Heart left ventricle (tissue), 16 donors: ENCODE results near the gene SHROOM2. TPM values are rescaled to one million over a fixed set of nuclear protein-coding genes. Genes with fewer than 3 reads are reported as not detected.

Source experiments
- ATAC-seq, 4 donors: fragments of 200-7000 bp; cut with Tn5 transposase; one replicate each; pipeline ENCODE4 v1.9.1; 2020 to 2022; ENCODE audit warnings: moderate library complexity in 4 of 4, mild to moderate bottlenecking in 3 of 4, moderate number of reproducible peaks in 1 of 4
- DNase-seq, 5 donors: peaks; one replicate each; pipeline ENCODE4 v3.0.0-alpha.2; 2020
- H3K27ac ChIP-seq, 12 donors: fragments of 200-600 bp; sonication (generic) in 4 of 12; one replicate each; pipeline versions ENCODE4 v1.5.0 to v1.8.0; 2016 to 2022; ENCODE audit warnings: mild to moderate bottlenecking in 2 of 12
- H3K27me3 ChIP-seq, 9 donors: fragments of 200-600 bp; sonication (generic) in 2 of 9; one replicate each; pipeline versions ENCODE4 v1.5.1 to v1.8.0; 2016 to 2022; ENCODE audit warnings: mild to moderate bottlenecking in 3 of 9
- H3K36me3 ChIP-seq, 9 donors: fragments of 200-600 bp; sonication (generic) in 2 of 9; one replicate each; pipeline versions ENCODE4 v1.5.0 to v1.8.0; 2018 to 2022; ENCODE audit warnings: mild to moderate bottlenecking in 2 of 9
- H3K4me1 ChIP-seq, 12 donors: fragments of 200-600 bp; sonication (generic) in 4 of 12; one replicate each; pipeline versions ENCODE4 v1.5.0 to v1.8.0; 2016 to 2022; ENCODE audit warnings: mild to moderate bottlenecking in 3 of 12
- H3K4me3 ChIP-seq, 12 donors: fragments of 200-600 bp; sonication (generic) in 4 of 12; one replicate each; pipeline versions ENCODE4 v1.5.0 to v1.8.0; 2017 to 2022; ENCODE audit warnings: mild to moderate bottlenecking in 9 of 12, moderate library complexity in 4 of 12
- H3K9me3 ChIP-seq, 12 donors: fragments of 200-600 bp; sonication (generic) in 4 of 12; one replicate each; pipeline versions ENCODE4 v1.5.0 to v1.8.0; 2016 to 2022; ENCODE audit warnings: mild to moderate bottlenecking in 1 of 12
- POLR2A ChIP-seq, 2 donors: fragments of 450-650 bp; IDR thresholded peaks; one replicate each; pipeline ENCODE4 v1.6.1; 2017; ENCODE audit warnings: antibody characterized with exemption in 2 of 2, mild to moderate bottlenecking in 2 of 2, moderate library complexity in 2 of 2
- WGBS, 4 donors: extraction: QIAGEN DNeasy Blood & Tissue Kit in 2 of 4; methylation state at CpG; one replicate each; pipeline versions ENCODE4 v1.1.5 to v1.1.7; 2013 to 2018; 5-methylcytosine and 5-hydroxymethylcytosine counted together
- intact Hi-C, 10 donors: fragments of 100-400 bp; cut with DNase I; formaldehyde crosslinking; loops; one replicate each; pipeline versions ENCODE4 v1.11.1 to v1.14.2; 2022
- polyA plus RNA-seq, 2 donors: library from polyadenylated mRNA; stranded (reverse); fragments of 200-250 nt; gene quantifications; one replicate each; pipeline ENCODE4 v1.2.3, GENCODE V29; 2013
- total RNA-seq, 9 donors: library from RNA; depleted of rRNA in 2 of 9; stranded (reverse); fragments of >200 nt in 2 of 9; fragmentation: NEBNext Ultra II Directional in 3 of 9; extraction: Animal tissue kit (Norgen Biotek cat#: 25700) in 3 of 9; gene quantifications; one replicate each; pipeline versions ENCODE4 v1.1.0 to v1.2.4, GENCODE V29; 2016 to 2023
- TF ChIP-seq, protein P1 (sequence below), 12 donors: fragments of 200-600 bp; sonication (generic) in 4 of 12; IDR thresholded peaks; one replicate each; pipeline versions ENCODE4 v1.5.0 to v1.8.0; 2018 to 2022; ENCODE audit warnings: antibody characterized with exemption in 12 of 12, mild to moderate bottlenecking in 5 of 12
- donor health status: ischemic (EF 13 %, LVEDD 7.1; RV severe dilation, severe dysfunction).
- donor health status: healthy with polysubstance abuse.
- donor health status: DM: no; HTN: yes; CAD: no.
- donor health status: DM: no; HTN: no; CAD: no.
- donor health status: ischemic (EF 25% LVEDD 6.9; RV normal size, moderate dysfunction).
- donor health status: ischemic (EF 25% LVEDD 5.7; RV mildly dilated, moderate dysfunction).
- donor health status: healthy.
- donor health status: DM: yes; HTN: yes; CAD: no.
- donor health status: ischemic (EF 35%, LVEDD 5.7; RV mildly dilated, moderate dysfunction).
- donor health status: nonischemic (EF 11% LVEDD 7.7; RV severe dilation, severe dysfunction).
- donor health status: DM: yes; HTN: yes; CAD: no.
- donor health status: PGD.
- donor health status: ischemic (EF 29% LVEDD 5.4; RV normal size, mild dysfunction).
- donor health status: nonischemic (EF 23%, LVEDD 6.1; RV moderate dilation, normal function).

SHROOM2 gene
- total and polyA plus RNA-seq, 11 donors = 0.38 to 1.7 (median 0.83) TPM

DNA sequence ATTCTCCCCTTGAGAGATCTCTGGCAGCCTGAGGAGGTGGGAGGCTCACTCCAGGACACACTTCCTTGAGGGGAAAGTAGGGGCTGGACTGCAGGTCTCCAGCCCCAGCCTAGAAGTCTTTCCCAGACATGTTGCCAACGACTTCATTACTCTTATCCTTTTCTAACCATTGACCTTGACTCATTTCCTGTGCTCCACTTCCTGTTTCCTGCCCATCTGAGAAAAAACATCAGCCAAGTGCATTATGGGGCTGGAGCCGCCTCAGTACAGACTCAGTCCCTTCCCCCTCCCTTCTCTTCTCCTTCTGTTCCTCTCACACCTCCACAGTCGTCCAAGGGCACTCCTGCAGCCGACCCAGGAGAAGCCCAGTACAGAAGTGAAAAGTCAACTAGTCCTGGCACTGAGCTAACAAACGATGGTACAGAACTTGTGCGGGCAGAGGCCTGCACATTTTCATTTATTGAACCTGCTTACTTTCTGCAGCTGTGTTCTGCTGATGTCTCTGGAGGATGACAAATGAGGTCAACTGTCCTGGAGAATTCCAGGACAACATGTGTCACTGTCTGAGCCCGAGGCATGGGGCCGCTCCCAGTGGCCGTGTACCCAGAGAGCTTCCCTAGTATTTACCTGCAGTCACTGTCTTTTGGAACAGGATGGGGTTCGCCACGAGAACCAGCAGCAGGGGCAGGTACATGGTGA, 40.7 kb upstream of the SHROOM2 start:
- TF ChIP-seq, protein P1, sequence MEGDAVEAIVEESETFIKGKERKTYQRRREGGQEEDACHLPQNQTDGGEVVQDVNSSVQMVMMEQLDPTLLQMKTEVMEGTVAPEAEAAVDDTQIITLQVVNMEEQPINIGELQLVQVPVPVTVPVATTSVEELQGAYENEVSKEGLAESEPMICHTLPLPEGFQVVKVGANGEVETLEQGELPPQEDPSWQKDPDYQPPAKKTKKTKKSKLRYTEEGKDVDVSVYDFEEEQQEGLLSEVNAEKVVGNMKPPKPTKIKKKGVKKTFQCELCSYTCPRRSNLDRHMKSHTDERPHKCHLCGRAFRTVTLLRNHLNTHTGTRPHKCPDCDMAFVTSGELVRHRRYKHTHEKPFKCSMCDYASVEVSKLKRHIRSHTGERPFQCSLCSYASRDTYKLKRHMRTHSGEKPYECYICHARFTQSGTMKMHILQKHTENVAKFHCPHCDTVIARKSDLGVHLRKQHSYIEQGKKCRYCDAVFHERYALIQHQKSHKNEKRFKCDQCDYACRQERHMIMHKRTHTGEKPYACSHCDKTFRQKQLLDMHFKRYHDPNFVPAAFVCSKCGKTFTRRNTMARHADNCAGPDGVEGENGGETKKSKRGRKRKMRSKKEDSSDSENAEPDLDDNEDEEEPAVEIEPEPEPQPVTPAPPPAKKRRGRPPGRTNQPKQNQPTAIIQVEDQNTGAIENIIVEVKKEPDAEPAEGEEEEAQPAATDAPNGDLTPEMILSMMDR (IDR thresholded peaks at IDR 0.05) = no peak
- no peak for TF ChIP-seq POLR2A (IDR thresholded peaks at IDR 0.05)
- Histone ChIP-seq H3K27ac (peak overlapping the region in 10 of 12 donors; percentile 14 to 69 (median 50)), H3K4me3 (no peak overlapping the region), H3K4me1 (peaks cover 0 to 4% (median 0%) of the 10 kb centered on the region in 12 donors), H3K9me3 (peaks cover 0 to 4% (median 0%) of the 10 kb centered on the region in 12 donors), H3K27me3 (no peaks in the 10 kb centered on the region), H3K36me3 (no peaks in the 10 kb centered on the region)
- DNase-seq (peak in 2 of 5 donors; percentile 15 to 27), ATAC-seq (peak; percentile 42 to 94 (median 76))
- intact Hi-C loops = no loop called here
- 52 to 69% (median 61%) methylated on average over 11 of the region's 11 CpGs for WGBS, 4 donors

DNA sequence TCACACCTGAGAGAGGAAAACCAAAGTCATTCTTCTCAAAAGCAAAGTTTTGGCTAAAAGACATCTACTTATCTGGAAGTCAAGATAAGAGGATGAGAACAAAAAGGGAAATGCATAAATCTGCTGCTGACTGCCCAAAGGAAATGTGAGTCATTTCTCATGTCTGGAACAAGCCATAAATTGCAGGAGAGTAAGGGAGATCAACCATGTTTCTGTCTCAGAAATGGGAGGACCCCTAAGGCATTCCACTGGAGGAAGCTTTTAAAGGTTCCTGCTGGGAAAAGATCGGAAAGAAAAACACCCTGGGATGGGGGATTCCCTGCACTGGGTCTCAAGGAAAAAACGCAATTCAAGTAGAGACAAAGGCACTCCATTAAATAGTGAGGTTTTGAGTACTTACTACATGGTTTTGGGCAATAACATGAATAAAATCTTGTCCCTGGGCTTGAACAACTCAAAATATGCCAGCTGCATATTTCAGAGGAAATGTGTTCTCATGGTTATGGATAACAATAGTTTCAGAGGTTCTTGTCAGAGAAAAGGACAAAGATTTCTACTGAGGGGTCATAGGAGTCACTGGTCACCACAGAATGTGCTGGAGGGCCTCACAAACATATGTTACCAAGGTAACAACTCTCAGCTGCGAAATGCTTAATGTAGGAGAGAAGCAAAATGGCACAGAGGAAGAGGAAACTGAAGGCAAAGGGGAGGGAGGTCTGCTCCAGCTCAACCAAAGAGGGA, 39.9 kb upstream of the SHROOM2 start:
- ATAC-seq (peak in 3 of 4 donors; percentile 45 to 77 (median 70)), DNase-seq (no peak)
- Histone ChIP-seq H3K4me3 (no peak overlapping the region), H3K27ac (peak overlapping the region in 10 of 12 donors; percentile 16 to 69 (median 44)), H3K36me3 (no peaks in the 10 kb centered on the region), H3K4me1 (peaks cover 0 to 4% (median 0%) of the 10 kb centered on the region in 12 donors), H3K9me3 (peaks cover 0 to 4% (median 0%) of the 10 kb centered on the region in 12 donors), H3K27me3 (no peaks in the 10 kb centered on the region)
- no peak for TF ChIP-seq POLR2A (IDR thresholded peaks at IDR 0.05)
- TF ChIP-seq, protein P1 (IDR thresholded peaks at IDR 0.05) = no peak
- WGBS, 4 donors = 38 to 54% (median 47%) methylated on average over 3 of the region's 3 CpGs
- intact Hi-C loops = no loop called here

DNA sequence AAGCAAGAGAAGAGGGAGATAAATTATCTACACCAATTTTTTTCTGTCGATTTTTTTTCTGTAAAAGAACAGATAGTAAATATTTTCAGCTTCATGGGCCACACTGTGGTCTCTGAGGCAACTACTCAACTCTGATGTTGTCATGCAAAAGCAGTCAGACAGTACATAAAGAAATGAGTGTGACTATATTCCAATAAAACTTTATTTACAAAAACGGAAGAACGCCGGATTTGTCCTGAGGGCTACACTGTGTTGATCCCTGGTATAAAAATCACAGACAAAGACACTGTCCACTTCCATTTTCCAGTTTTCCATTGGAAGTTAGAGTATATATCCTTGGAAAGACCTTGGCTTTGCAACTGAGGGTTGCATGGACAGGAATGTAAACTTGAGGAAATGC, 38.6 kb upstream of the SHROOM2 start:
- ATAC-seq = no peak
- TF ChIP-seq, protein P1 (IDR thresholded peaks at IDR 0.05) = no peak
- no peak for TF ChIP-seq POLR2A (IDR thresholded peaks at IDR 0.05)
- H3K36me3 ChIP-seq = no peaks in the 10 kb centered on the region
- 85 to 91% (median 86%) methylated on average over 4 of the region's 4 CpGs for WGBS, 4 donors
- H3K27me3 ChIP-seq = no peaks in the 10 kb centered on the region
- peaks cover 0 to 4% (median 0%) of the 10 kb centered on the region in 12 donors for H3K9me3 ChIP-seq
- H3K4me3 ChIP-seq = no peak overlapping the region
- H3K4me1 ChIP-seq = peaks cover 0 to 4% (median 0%) of the 10 kb centered on the region in 12 donors
- intact Hi-C loops = no loop called here
- DNase-seq = no peak
- no peak overlapping the region for H3K27ac ChIP-seq

DNA sequence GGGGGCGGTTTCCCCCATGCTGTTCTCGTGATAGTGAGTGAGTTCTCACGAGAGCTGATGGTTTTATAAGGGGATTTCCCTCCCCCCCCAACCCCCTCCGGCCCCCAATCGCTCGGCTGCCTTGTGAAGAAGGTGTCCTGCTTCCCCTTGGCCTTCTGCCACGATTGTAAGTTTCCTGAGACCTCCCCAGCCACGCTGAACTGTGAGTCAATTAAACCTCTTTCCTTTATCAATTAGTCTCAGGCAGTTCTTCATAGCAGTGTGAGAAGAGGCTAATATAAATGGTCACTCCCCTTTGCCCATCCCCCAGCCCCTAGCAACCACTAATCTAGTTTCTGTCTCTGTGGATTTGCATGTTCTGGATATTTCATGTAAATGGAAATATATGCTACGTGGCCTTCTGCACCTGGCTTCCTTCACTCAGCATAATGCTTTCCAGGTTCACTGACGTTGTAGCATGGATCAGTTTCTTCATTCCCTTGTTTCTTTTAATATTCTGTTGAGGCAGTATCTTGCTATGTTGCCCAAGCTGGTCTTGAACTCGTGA, 37.0 kb upstream of the SHROOM2 start:
- WGBS, 4 donors = 52 to 65% (median 61%) methylated on average over 11 of the region's 11 CpGs
- DNase-seq = no peak
- ATAC-seq = no peak
- intact Hi-C loops = no loop called here
- peaks cover 0 to 4% (median 0%) of the 10 kb centered on the region in 9 donors for H3K27me3 ChIP-seq
- H3K27ac ChIP-seq = no peak overlapping the region
- H3K4me1 ChIP-seq = peaks cover 0 to 4% (median 0%) of the 10 kb centered on the region in 12 donors
- H3K4me3 ChIP-seq = no peak overlapping the region
- H3K36me3 ChIP-seq = no peaks in the 10 kb centered on the region
- H3K9me3 ChIP-seq = peaks cover 0 to 4% (median 0%) of the 10 kb centered on the region in 12 donors
- no peak for TF ChIP-seq POLR2A (IDR thresholded peaks at IDR 0.05)
- TF ChIP-seq, protein P1 (IDR thresholded peaks at IDR 0.05) = no peak
